ENCODE results near the gene LANCL2. TPM values are rescaled to one million over a fixed set of nuclear protein-coding genes. Genes with fewer than 3 reads are reported as not detected.

Gene LANCL2
- total and polyA plus RNA-seq, 2 donors from 2014 or later = 9.9 to 18.3 TPM

- intact Hi-C loops (cut with DNase I) = no loop called here
- H3K9ac ChIP-seq (ENCODE audit: low read length in 3 of 3) = no peak overlapping the region
- no peak overlapping the region for H3K4me3 ChIP-seq (ENCODE audit: low read length in 3 of 3)
- no peaks in the 10 kb centered on the region for H3K27me3 ChIP-seq (ENCODE audit: control insufficient read depth, insufficient read depth, low read length)
- no peak for TF ChIP-seq CTCF (IDR thresholded peaks at IDR 0.05; ENCODE audit: borderline replicate concordance, extremely low read depth, insufficient read depth)
- no peaks in the 10 kb centered on the region for H3K36me3 ChIP-seq (ENCODE audit: control insufficient read depth in 2 of 3, insufficient read depth in 3 of 3, low read length in 3 of 3)
- no peak overlapping the region for H3K27ac ChIP-seq (ENCODE audit: low read depth in 2 of 2, low read length in 2 of 2)
- FAIRE-seq (no peak), DNase-seq (no peak)
- H3K9me3 ChIP-seq (ENCODE audit: control insufficient read depth in 2 of 3, insufficient read depth in 1 of 3, low read length in 3 of 3) = no peaks in the 10 kb centered on the region
- peaks cover 0 to 3% (median 0%) of the 10 kb centered on the region in 3 donors for H3K4me1 ChIP-seq (ENCODE audit: control insufficient read depth in 2 of 3, insufficient read depth in 2 of 3, low read depth in 1 of 3, low read length in 3 of 3)
Observed at GRCh38 chr7:55439627-55440026, 74.5 kb downstream of the LANCL2 start.

DNA sequence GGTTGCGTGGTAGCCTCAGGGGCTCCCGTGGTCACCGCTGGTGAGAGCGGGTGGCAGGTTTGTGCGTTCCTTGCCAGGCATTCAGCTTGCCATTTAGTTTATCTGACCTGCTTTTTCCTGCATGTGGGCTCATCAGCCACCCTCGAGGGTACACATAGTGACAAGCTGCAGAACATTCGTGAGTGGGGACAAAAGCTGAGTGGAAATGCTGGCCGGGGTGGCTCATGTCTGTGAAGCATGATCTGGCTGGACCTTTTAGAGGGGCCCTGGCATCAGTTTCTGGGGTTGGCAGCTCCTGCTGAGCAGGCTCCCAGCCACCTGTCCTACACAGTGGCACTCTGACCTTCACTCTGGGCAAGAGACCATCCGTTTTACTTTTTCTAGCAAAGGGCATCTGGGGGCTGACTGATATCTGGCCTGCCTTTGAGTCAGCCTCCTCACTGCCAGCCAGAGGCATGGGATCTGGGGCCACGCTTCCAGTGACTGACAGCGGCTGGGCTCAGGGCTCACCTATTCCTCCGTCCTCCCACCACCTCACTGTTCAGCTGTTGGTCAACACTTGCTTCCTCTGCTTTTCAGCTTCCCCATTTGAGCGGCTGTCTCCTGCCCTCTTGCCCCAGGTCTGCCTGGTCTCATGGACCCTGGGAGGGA is 75.0 kb downstream of the LANCL2 start:
- no peaks in the 10 kb centered on the region for H3K36me3 ChIP-seq (ENCODE audit: control insufficient read depth in 2 of 3, insufficient read depth in 3 of 3, low read length in 3 of 3)
- H3K9ac ChIP-seq (ENCODE audit: low read length in 3 of 3) = no peak overlapping the region
- no peak for FAIRE-seq
- DNase-seq = no peak
- no peak for TF ChIP-seq CTCF (IDR thresholded peaks at IDR 0.05; ENCODE audit: borderline replicate concordance, extremely low read depth, insufficient read depth)
- no peak overlapping the region for H3K4me3 ChIP-seq (ENCODE audit: low read length in 3 of 3)
- no peaks in the 10 kb centered on the region for H3K27me3 ChIP-seq (ENCODE audit: control insufficient read depth, insufficient read depth, low read length)
- H3K4me1 ChIP-seq (ENCODE audit: control insufficient read depth in 2 of 3, insufficient read depth in 2 of 3, low read depth in 1 of 3, low read length in 3 of 3) = peaks cover 0 to 3% (median 0%) of the 10 kb centered on the region in 3 donors
- intact Hi-C loops (cut with DNase I) = no loop called here
- no peaks in the 10 kb centered on the region for H3K9me3 ChIP-seq (ENCODE audit: control insufficient read depth in 2 of 3, insufficient read depth in 1 of 3, low read length in 3 of 3)
- H3K27ac ChIP-seq (ENCODE audit: low read depth in 2 of 2, low read length in 2 of 2) = no peak overlapping the region

DNA sequence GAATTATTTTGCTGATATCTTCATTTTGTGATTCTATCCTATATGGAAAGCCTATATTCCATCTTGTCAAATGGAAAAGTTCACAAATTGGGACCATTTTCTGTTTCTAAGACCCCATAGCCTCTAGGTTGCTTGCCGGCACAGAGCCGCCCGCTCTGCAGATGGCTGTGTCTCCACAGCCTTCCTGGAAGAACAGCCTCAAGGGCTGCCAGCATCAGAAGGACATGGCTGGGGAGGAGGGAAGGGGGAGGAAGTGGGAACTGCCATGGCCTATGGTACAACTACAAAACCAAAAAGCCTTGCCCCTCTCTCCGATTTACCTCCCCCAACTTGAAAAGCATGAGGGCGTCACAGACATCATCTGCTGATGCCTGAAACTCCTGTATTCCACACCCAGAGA is 75.9 kb downstream of the LANCL2 start:
- H3K4me1 ChIP-seq (ENCODE audit: control insufficient read depth in 2 of 3, insufficient read depth in 2 of 3, low read depth in 1 of 3, low read length in 3 of 3) = peaks cover 0 to 3% (median 0%) of the 10 kb centered on the region in 3 donors
- H3K27me3 ChIP-seq (ENCODE audit: control insufficient read depth, insufficient read depth, low read length) = no peaks in the 10 kb centered on the region
- no peak overlapping the region for H3K9ac ChIP-seq (ENCODE audit: low read length in 3 of 3)
- DNase-seq = no peak
- FAIRE-seq = no peak
- no peak for TF ChIP-seq CTCF (IDR thresholded peaks at IDR 0.05; ENCODE audit: borderline replicate concordance, extremely low read depth, insufficient read depth)
- H3K27ac ChIP-seq (ENCODE audit: low read depth in 2 of 2, low read length in 2 of 2) = no peak overlapping the region
- intact Hi-C loops (cut with DNase I) = no loop called here
- no peak overlapping the region for H3K4me3 ChIP-seq (ENCODE audit: low read length in 3 of 3)
- H3K36me3 ChIP-seq (ENCODE audit: control insufficient read depth in 2 of 3, insufficient read depth in 3 of 3, low read length in 3 of 3) = no peaks in the 10 kb centered on the region
- no peaks in the 10 kb centered on the region for H3K9me3 ChIP-seq (ENCODE audit: control insufficient read depth in 2 of 3, insufficient read depth in 1 of 3, low read length in 3 of 3)
